Astrocyte (in vitro differentiated cells and primary cell): ENCODE data around the gene CTNNA2. TPM values are rescaled to one million over a fixed set of nuclear protein-coding genes. Genes with fewer than 3 reads are reported as not detected.

ENCODE experiments used
- DNase-seq: peaks from one replicate; pipeline ENCODE4 v3.0.0-alpha.2; 2010; ENCODE audit warnings: low read depth
- FAIRE-seq: peaks from 2 replicates; lab custom pipeline; 2011; peaks lifted over from hg19 to GRCh38; lab: Jason Lieb, UNC
- H2AFZ ChIP-seq: 2 replicates; pipeline ENCODE4 v1.6.0; 2012; ENCODE audit warnings: low read depth, low read length, inconsistent platforms
- H3K27ac ChIP-seq: 2 replicates; pipeline ENCODE4 v1.5.1; 2011; ENCODE audit warnings: low read depth, low read length, inconsistent platforms
- H3K27me3 ChIP-seq: 2 replicates; pipeline ENCODE4 v1.6.0; 2011; ENCODE audit warnings: low read length, inconsistent platforms; ENCODE audit not compliant: insufficient read depth
- H3K36me3 ChIP-seq: 2 replicates; pipeline ENCODE4 v1.5.1; 2011; ENCODE audit warnings: low read length, inconsistent platforms; ENCODE audit not compliant: insufficient read depth
- H3K4me1 ChIP-seq: 2 replicates; pipeline ENCODE4 v1.5.1; 2011; ENCODE audit warnings: low read length, inconsistent platforms; ENCODE audit not compliant: insufficient read depth
- H3K4me2 ChIP-seq: 2 replicates; pipeline ENCODE4 v1.6.0; 2012; ENCODE audit warnings: low read length, inconsistent platforms
- H3K4me3 ChIP-seq: 2 replicates; pipeline ENCODE4 v1.5.1; 2011; ENCODE audit warnings: low read depth, mild to moderate bottlenecking, low read length, inconsistent platforms; ENCODE audit not compliant: insufficient read depth
- H3K79me2 ChIP-seq: 2 replicates; pipeline ENCODE4 v1.6.0; 2012; ENCODE audit warnings: mild to moderate bottlenecking, low read length, inconsistent platforms; ENCODE audit not compliant: insufficient read depth
- H3K9ac ChIP-seq: 2 replicates; pipeline ENCODE4 v1.6.0; 2012; ENCODE audit warnings: mild to moderate bottlenecking, low read length, inconsistent platforms
- H3K9me3 ChIP-seq: 2 replicates; pipeline ENCODE4 v1.5.1; 2012; ENCODE audit warnings: low read depth, mild to moderate bottlenecking, low read length, inconsistent platforms; ENCODE audit not compliant: insufficient read depth
- H4K20me1 ChIP-seq: 2 replicates; pipeline ENCODE4 v1.6.0; 2012; ENCODE audit warnings: low read length, inconsistent platforms; ENCODE audit not compliant: insufficient read depth
- H3K27ac Mint-ChIP-seq: one replicate; pipeline ENCODE4 v1.8.0; 2021; ENCODE audit warnings: mild to moderate bottlenecking, mixed read lengths; ENCODE audit not compliant: unreplicated experiment
- H3K27me3 Mint-ChIP-seq: one replicate; pipeline ENCODE4 v1.8.0; 2021; ENCODE audit warnings: low read depth, mixed read lengths; ENCODE audit not compliant: unreplicated experiment
- H3K36me3 Mint-ChIP-seq: one replicate; pipeline ENCODE4 v1.8.0; 2021; ENCODE audit warnings: low read depth, mixed read lengths; ENCODE audit not compliant: unreplicated experiment
- H3K4me1 Mint-ChIP-seq: one replicate; pipeline ENCODE4 v1.8.0; 2021; ENCODE audit warnings: low read depth, mixed read lengths; ENCODE audit not compliant: unreplicated experiment
- H3K4me3 Mint-ChIP-seq: one replicate; pipeline ENCODE4 v1.8.0; 2021; ENCODE audit warnings: mild to moderate bottlenecking, moderate library complexity, mixed read lengths; ENCODE audit not compliant: unreplicated experiment
- H3K9me3 Mint-ChIP-seq: one replicate; pipeline ENCODE4 v1.8.0; 2021; ENCODE audit warnings: mild to moderate bottlenecking, mixed read lengths; ENCODE audit not compliant: unreplicated experiment
- CTCF ChIP-seq: IDR thresholded peaks from 2 replicates; pipeline ENCODE4 v1.5.1; 2011; ENCODE audit warnings: low read depth, mild to moderate bottlenecking, inconsistent platforms, low read length, moderate library complexity; ENCODE audit not compliant: insufficient read depth
- EZH2 ChIP-seq: IDR thresholded peaks from 2 replicates; pipeline ENCODE4 v1.6.1; 2012; ENCODE audit warnings: mild to moderate bottlenecking, low read length, inconsistent platforms; ENCODE audit not compliant: insufficient read depth
- total RNA-seq: library from RNA; stranded (reverse); gene quantifications from 2 replicates; pipeline ENCODE4 v1.2.1, GENCODE V29; 2021

The CTNNA2 gene
- total RNA-seq, 1 donor from 2014 or later, result 3.9 TPM

DNA sequence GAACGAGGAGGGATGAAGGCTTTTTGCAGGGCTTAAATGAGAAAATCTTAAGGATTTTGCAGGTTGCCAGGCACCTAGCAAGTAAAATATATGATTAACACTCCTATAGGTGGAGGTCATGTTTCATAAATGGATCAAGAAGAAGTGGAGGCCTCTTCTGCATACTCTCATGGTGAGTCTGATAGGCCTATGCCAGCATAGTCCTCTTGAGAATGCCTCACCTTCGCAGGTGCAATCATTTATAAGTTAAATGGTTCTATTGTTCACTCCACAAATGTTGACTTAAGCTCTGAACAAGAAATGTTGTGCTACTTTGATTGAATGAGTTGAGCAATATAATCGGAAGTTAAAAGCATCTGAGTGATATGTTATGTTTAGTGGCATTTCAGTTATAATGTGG is 779.6 kb downstream of the CTNNA2 start:
- H2AFZ ChIP-seq, result no peak overlapping the region
- TF ChIP-seq CTCF (no peak), EZH2 (no peak)
- H3K27me3 ChIP-seq, result no peaks in the 10 kb centered on the region

GRCh38 chr2:80293039-80293438 is 780.2 kb downstream of the CTNNA2 start:
- Histone ChIP-seq H3K27me3 (no peaks in the 10 kb centered on the region), H3K36me3 (no peaks in the 10 kb centered on the region), H3K9ac (no peak overlapping the region), H3K4me2 (no peak overlapping the region), H3K79me2 (no peaks in the 10 kb centered on the region), H3K4me3 (no peak overlapping the region), H4K20me1 (no peaks in the 10 kb centered on the region), H3K9me3 (no peaks in the 10 kb centered on the region), H3K27ac (no peak overlapping the region), H3K4me1 (no peaks in the 10 kb centered on the region), H2AFZ (no peak overlapping the region)
- no peaks in the 10 kb centered on the region for H3K36me3 Mint-ChIP-seq
- TF ChIP-seq EZH2 (no peak), CTCF (no peak)
- H3K27ac Mint-ChIP-seq, result no peak overlapping the region
- no peak for DNase-seq
- no peak overlapping the region for H3K4me3 Mint-ChIP-seq
- no peak for FAIRE-seq
- peaks cover 27% of the 10 kb centered on the region for H3K27me3 Mint-ChIP-seq
- peaks cover 2% of the 10 kb centered on the region for H3K9me3 Mint-ChIP-seq
- H3K4me1 Mint-ChIP-seq, result no peaks in the 10 kb centered on the region

More for the DNA sequence above, 779.6 kb downstream of the CTNNA2 start:
- H3K4me3 Mint-ChIP-seq, result no peak overlapping the region
- Histone ChIP-seq H3K4me2 (no peak overlapping the region), H3K4me3 (no peak overlapping the region), H3K79me2 (no peaks in the 10 kb centered on the region), H3K27ac (no peak overlapping the region), H3K4me1 (no peaks in the 10 kb centered on the region), H3K9ac (no peak overlapping the region), H3K9me3 (no peaks in the 10 kb centered on the region), H4K20me1 (no peaks in the 10 kb centered on the region), H3K36me3 (no peaks in the 10 kb centered on the region)
- H3K27me3 Mint-ChIP-seq, result peaks cover 29% of the 10 kb centered on the region
- H3K4me1 Mint-ChIP-seq, result no peaks in the 10 kb centered on the region
- no peak overlapping the region for H3K27ac Mint-ChIP-seq
- DNase-seq (no peak), FAIRE-seq (no peak)
- no peaks in the 10 kb centered on the region for H3K36me3 Mint-ChIP-seq
- H3K9me3 Mint-ChIP-seq, result peaks cover 2% of the 10 kb centered on the region

DNA sequence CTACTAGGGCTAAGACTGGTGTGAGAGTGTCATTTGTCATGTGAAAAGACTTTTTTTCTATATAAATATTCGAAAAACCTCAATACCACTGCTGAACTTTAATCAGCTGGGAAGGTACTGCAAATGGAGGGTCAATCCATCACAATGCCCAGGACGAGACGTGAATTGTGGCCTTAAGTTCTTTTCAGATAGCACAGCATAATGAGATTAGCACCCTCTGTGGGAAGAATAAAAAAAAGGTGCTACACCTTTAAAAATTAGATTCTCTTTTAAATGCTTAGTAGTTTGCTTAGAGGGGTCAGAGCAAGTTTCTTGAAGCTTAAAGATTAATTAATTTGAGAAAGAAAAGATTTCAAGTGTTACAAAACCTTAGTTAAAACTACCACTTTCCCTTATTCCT is 786.1 kb downstream of the CTNNA2 start:
- Histone ChIP-seq H3K27me3 (peaks cover 36% of the 10 kb centered on the region), H3K79me2 (no peaks in the 10 kb centered on the region), H2AFZ (no peak overlapping the region), H3K36me3 (no peaks in the 10 kb centered on the region), H3K4me3 (no peak overlapping the region), H3K9ac (no peak overlapping the region), H3K27ac (no peak overlapping the region), H3K4me2 (no peak overlapping the region), H3K4me1 (no peaks in the 10 kb centered on the region), H4K20me1 (no peaks in the 10 kb centered on the region), H3K9me3 (no peaks in the 10 kb centered on the region)
- TF ChIP-seq EZH2 (no peak), CTCF (no peak)
- FAIRE-seq (no peak), DNase-seq (no peak)
- H3K36me3 Mint-ChIP-seq, result no peaks in the 10 kb centered on the region
- peaks cover 2% of the 10 kb centered on the region for H3K9me3 Mint-ChIP-seq
- H3K4me3 Mint-ChIP-seq, result no peak overlapping the region
- peaks cover 6% of the 10 kb centered on the region for H3K4me1 Mint-ChIP-seq
- H3K27ac Mint-ChIP-seq, result no peak overlapping the region
- H3K27me3 Mint-ChIP-seq, result peaks cover 57% of the 10 kb centered on the region
